GM21360 (cell line): ENCODE measurements around the gene NTSR1.

Experiments used
- ATAC-seq: cut with Tn5 transposase; IDR thresholded peaks from one replicate; pipeline ENCODE4 v1.9.1; 2021; ENCODE audit warnings: mild to moderate bottlenecking, moderate library complexity; ENCODE audit not compliant: unreplicated experiment

The NTSR1 gene

DNA sequence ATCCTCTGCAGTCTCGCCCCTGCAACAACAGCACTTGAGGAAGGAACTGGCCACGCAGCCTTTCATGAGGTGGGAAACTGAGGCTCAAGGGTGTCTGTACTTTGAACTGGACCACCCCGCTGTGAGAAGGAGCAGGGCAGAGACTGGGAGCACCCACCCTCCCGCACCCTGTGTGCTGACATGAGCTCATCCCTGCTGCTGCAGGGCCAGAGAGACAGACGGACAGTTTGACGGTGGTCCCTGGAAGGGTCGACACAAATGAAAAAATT lies 70.7 kb downstream of the NTSR1 start:
- no peak for ATAC-seq

GRCh38 chr20:62780204-62780603 lies 71.6 kb downstream of the NTSR1 start:
- no peak for ATAC-seq

DNA sequence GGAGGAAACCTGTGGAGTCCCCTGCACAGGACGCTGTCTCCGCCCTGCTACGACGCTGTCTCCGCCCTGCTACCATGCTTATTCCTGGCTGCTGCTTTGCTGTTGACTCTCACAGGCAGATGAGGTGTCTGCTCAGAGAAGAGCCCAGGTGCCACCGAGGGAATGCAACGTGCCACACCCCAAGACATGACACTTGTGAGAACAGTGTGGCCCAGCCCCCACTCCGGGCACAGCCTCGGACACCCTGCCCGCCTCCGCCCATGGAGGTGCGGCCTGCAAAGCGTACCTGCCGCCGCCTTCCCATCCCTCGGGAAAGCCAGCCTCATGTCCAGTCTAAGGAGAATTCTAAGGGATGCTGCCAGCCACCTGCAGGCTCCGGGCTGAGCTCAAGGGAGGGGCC lies 72.1 kb downstream of the NTSR1 start:
- no peak for ATAC-seq

DNA sequence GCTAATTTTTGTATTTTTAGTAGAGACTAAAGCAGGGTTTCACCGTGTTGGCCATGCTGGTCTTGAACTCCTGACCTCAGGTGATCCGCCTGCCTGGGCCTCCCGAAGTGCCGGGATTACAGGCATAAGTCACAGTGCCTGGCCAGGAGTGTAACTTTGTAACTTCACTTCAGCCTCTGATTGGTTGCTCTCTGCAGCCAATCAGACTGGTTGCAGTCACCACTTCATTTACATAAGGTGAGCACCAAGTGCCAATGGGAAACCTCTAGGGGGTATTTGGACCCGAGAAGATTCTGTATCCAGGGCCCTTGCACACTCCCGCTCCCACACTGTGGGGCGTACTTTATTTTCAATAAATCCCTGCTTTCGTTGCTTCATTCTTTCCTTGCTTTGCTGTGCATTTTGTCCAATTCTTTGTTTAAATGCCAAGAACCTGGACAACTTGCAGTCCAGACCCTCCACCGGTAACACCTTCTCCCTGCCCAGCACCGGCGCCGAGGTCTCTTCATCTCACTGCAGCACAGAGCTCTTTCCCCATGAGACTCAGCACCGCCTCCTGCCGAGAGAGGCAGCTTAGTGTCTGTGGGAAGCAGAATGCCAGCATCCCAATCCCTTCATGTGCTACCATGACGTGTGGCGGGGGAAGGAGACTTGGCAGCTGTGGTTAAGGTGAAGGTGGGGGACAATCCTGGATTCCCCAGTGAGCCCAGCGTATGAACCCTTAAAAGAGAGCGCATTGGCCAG lies 73.7 kb downstream of the NTSR1 start:
- ATAC-seq = no peak

DNA sequence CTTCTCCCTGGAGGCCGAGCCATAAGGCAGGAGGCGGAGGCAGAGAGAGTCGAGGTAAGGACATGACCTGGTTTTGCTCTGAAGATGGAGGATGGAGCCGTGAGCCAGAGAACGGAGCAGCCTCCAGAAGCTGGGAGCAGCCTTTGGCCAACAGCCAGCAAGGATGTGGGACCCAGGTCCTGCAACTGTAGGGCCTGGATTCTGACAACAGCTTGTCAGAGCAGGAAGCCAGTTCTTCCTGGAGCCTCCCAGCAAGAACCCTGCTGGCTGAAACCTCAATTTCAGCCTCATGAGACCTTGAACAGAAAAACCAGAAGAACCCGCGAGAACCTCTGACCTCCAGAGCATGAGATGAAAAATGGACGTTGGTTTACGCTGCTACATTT lies 74.2 kb downstream of the NTSR1 start:
- no peak for ATAC-seq

DNA sequence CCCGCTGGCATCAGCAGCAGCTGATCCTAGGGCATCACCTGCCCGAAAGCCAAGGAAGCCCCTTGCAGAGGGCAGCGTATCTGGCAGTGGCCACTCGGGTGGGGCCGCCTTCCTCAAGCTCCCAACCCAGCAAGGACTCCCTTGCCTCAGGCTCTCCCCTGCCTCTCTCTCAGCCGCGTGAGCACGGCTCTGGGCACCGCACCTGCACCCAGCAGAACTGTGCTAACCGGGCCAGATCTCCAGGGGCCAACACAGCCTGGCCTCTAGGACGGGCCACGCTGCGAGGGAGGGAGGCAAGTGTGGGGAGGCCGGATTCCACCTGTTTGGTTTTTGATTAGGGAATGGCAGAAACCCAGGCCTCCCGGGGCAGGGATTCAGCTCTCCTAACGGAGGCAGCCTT lies 75.9 kb downstream of the NTSR1 start:
- ATAC-seq = no peak

DNA sequence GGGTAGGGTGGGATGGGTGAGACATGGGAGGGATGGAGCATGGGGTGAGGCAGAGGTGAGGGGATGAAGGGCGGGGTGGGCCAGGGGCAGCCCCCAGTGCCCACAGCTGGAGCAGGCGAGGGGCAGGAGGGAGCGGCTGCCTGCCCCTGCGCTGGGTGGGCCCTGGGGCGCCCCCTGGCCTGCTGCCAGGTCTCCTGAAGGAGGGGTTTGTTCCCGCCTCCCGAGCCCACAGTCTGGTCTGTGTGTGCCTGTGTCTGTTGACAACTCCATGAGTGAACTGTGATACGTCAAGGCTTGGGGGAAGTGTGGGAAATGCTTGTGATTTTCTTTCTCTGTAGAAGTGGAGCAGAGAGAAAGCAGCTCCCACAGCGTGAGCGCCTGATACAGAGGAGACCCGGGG lies 76.8 kb downstream of the NTSR1 start:
- no peak for ATAC-seq

- no peak for ATAC-seq
Observed at GRCh38 chr20:62786157-62786556, 77.5 kb downstream of the NTSR1 start.

GRCh38 chr20:62787321-62787720 lies 78.7 kb downstream of the NTSR1 start:
- no peak for ATAC-seq

DNA sequence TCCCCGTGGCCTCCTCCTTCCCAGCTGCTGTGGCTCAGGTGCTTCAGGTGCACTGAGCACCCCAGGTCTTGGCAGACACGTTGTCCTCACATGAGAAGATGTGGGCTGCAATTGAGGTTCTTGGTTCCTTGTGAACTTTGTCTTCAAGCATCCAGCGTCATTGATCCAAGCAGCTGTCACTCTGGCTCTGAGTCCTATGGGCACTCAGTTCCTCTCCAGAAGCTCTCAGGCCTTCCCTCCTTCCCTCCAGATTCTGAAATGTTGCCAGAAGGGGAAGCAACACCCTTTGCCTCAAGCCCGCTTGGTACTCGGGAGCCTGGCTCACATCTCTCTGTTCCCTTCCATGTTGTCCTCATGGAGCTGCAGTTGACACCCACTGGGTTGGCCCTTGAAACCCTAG lies 79.2 kb downstream of the NTSR1 start:
- no peak for ATAC-seq

DNA sequence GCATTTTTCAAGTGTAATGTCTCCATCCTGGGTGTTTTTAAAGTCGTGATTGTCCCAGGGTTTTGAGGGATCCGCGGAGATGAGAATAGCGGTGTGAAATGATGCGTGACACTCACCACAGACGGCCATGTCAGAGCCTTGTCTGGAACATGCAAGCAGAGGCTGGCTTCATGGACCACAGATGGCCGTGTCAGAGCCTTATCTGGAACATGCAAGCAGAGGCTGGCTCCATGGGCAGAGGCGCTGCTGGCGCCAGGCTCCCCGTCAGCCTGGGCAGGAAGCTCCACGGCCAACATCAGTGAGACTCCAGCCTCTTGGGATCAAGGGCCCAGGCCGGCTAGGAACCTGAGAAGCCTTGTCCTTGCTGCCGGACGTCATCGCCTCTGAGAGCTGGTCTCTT lies 80.0 kb downstream of the NTSR1 start:
- ATAC-seq = no peak

DNA sequence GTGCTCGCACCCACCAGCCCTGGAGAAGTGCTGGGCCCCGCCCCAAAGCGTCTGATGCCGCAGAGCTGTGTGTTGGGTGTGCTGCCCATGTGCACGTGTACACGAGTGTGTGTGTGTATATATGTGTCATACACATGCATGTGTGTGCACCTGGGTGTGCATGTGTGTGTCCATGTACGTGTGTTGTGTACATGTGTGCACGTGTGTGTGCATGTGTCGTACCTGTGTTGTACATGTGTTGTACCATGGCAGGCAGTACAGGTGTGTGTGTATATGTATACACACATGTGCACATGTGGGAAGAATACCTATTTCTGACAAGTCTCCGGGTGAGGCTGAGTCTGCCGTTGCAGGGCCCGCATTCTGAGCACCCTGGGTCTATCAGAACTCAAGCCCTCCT lies 81.4 kb downstream of the NTSR1 start:
- ATAC-seq = no peak

GRCh38 chr20:62791301-62792181 lies 82.9 kb downstream of the NTSR1 start:
- no peak for ATAC-seq

- ATAC-seq = no peak
Observed at GRCh38 chr20:62792182-62792939, 83.7 kb downstream of the NTSR1 start.

DNA sequence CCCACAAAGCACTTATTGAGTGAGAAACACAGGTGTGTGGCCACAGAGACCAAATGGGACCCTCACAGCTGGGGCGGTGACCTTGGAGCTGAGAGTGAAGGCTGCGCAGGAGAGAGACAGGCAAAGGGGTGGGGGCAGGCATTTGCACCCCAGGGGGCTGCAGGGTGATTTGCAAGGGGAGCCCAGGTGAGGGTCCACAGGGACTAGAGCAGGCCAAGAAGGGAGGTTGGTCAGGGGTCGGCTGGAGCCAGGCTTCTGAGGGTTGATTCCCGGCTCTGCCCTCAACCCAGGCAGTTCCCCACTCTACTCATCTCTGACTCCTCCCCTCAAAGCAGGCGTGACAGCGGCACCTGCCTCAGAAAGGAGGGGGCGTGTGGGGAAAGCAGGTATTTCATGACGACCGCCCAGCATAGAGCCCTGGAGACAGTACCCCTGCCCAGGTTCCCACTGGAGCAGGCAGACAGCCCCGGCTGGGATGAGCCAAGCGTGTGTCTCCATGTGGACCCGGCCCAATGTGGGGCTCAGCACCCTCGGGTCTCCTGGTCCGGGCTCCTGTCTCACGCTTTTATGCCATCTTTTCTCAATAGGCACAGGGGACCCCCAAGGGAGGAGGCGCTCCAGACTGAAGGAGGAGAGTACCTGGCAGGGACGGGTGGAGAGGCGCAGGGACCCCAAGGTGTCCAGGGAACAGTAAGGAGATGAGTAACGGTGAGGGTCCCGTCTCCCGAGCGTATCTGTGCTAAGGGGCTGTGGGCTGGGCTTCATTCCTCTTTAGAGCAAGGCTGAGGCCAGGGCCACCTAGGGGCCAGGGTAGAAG lies 84.5 kb downstream of the NTSR1 start:
- ATAC-seq = no peak

- ATAC-seq = peak; percentile 4
Observed at GRCh38 chr20:62793757-62794006, 85.0 kb downstream of the NTSR1 start.

GRCh38 chr20:62794007-62794724 lies 85.5 kb downstream of the NTSR1 start:
- peak; percentile 56 for ATAC-seq

DNA sequence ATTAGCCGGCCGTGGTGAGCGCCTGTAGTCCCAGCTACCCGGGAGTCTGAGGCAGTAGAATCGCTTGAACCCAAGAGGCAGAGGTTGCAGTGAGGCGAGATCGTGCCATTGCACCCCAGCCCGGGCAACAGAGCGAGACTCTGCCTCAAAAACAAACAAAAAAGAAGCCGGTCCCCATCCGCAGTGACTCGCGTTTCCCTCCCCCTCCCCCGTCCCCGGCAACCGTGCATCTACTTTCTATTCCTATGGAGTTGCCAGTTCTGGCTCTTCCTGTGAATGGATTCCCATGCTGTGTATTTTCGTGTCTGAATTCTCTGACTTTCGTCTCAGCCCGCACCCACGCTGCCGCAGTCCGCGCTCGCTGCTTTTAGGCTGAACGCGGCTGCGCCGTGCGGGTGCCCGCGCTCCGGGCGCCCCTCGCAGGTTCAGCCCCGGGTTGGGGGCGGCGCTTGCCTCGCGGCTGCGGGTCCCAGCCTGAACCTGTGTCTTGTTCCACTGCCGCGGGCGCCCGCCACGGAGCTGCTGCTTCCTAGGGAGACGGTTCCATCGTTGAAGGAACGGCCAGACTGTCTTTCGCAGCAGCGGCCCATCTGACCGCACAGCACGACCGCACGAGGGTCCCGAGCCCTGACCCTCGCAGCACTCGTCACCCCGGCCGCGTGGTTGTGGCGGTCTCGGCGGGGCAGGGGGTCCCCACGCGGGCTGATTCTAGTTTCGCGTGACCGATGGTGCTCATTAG lies 86.6 kb downstream of the NTSR1 start:
- no peak for ATAC-seq

DNA sequence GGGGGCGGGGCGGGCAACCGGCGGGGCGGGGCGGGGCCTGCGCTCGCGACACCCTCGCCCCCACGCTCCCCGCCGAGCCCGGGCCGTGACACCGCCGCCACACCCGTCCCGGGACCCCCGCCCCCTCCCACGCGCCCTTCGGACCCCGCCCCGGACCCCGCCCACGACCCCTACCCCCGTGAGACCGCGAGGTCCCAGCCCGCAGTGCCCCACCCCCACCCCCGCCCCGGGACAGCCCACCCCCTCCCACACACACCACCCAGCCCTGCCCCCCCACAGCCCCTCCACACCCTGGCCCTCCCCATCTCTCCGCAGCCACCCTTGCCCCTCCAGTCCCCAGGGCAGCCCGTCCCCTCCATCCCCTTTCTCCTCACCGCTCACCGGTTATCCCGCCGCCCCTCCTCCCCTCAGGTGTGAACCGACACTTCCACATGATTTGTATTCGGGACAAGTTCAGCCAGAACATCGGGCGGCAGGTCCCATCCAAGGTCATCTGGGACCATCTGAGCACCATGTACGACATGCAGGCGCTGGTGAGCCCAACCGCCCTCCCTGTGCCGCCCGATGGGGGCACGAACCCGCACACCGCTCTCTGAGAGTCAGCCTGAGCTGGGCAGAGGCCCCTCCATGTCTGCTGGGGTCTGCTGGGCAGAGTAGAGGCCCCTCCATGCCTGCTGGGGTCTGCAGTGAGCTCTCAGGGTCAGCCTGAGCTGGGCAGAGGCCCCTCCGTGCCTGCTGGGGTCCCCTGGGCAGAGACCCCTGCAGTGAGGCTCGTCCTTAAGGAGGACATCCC lies 88.3 kb downstream of the NTSR1 start:
- ATAC-seq = no peak
